ENCODE measurements around the gene LHFPL2.
"Not testable (repeated sequence)": the region's sequence is repeated elsewhere in the genome, so short reads cannot be mapped to it uniquely, and the experiment has no call there.

LHFPL2 gene

GRCh38 chr5:78640662-78641474, 7.7 kb downstream of the LHFPL2 start:
- DNase-seq (ENCODE audit: low spot score), result no peak

- no peak for DNase-seq (ENCODE audit: low spot score)
Measured at GRCh38 chr5:78639791-78640190, 8.8 kb downstream of the LHFPL2 start.

- no peak for DNase-seq (ENCODE audit: low spot score)
Measured at GRCh38 chr5:78638973-78639669, 9.5 kb downstream of the LHFPL2 start.

- DNase-seq (ENCODE audit: low spot score), result no peak
Measured at GRCh38 chr5:78638423-78638822, 10.1 kb downstream of the LHFPL2 start.

GRCh38 chr5:78637468-78637867, 11.1 kb downstream of the LHFPL2 start:
- no peak for DNase-seq (ENCODE audit: low spot score)

GRCh38 chr5:78636682-78637081, 11.9 kb downstream of the LHFPL2 start:
- no peak for DNase-seq (ENCODE audit: low spot score)

- no peak for DNase-seq (ENCODE audit: low spot score)
Measured at GRCh38 chr5:78634634-78635033, 13.9 kb downstream of the LHFPL2 start.

- DNase-seq (ENCODE audit: low spot score), result no peak
Measured at GRCh38 chr5:78634229-78634628, 14.3 kb downstream of the LHFPL2 start.

GRCh38 chr5:78633700-78634099, 14.9 kb downstream of the LHFPL2 start:
- DNase-seq (ENCODE audit: low spot score), result no peak

GRCh38 chr5:78632467-78632866, 16.1 kb downstream of the LHFPL2 start:
- DNase-seq (ENCODE audit: low spot score), result no peak

- DNase-seq (ENCODE audit: low spot score), result no peak
Measured at GRCh38 chr5:78631931-78632330, 16.6 kb downstream of the LHFPL2 start.

- DNase-seq (ENCODE audit: low spot score), result no peak
Measured at GRCh38 chr5:78630047-78630446, 18.5 kb downstream of the LHFPL2 start.

- DNase-seq (ENCODE audit: low spot score), result no peak
Measured at GRCh38 chr5:78629624-78630023, 18.9 kb downstream of the LHFPL2 start.

GRCh38 chr5:78628270-78628992, 20.1 kb downstream of the LHFPL2 start:
- no peak for DNase-seq (ENCODE audit: low spot score)

- no peak for DNase-seq (ENCODE audit: low spot score)
Measured at GRCh38 chr5:78627766-78628165, 20.8 kb downstream of the LHFPL2 start.

GRCh38 chr5:78627175-78627574, 21.4 kb downstream of the LHFPL2 start:
- DNase-seq (ENCODE audit: low spot score), result no peak

GRCh38 chr5:78626009-78626571, 22.5 kb downstream of the LHFPL2 start:
- DNase-seq (ENCODE audit: low spot score), result no peak

GRCh38 chr5:78624992-78625391, 23.6 kb downstream of the LHFPL2 start:
- no peak for DNase-seq (ENCODE audit: low spot score)

GRCh38 chr5:78624011-78624541, 24.5 kb downstream of the LHFPL2 start:
- DNase-seq (ENCODE audit: low spot score), result no peak

GRCh38 chr5:78622302-78622971, 26.1 kb downstream of the LHFPL2 start:
- DNase-seq (ENCODE audit: low spot score), result no peak

- DNase-seq (ENCODE audit: low spot score), result no peak
Measured at GRCh38 chr5:78621291-78621738, 27.3 kb downstream of the LHFPL2 start.

- DNase-seq (ENCODE audit: low spot score), result not testable (repeated sequence)
Measured at GRCh38 chr5:78620119-78620518, 28.5 kb downstream of the LHFPL2 start.

All from germinal center (tissue), 1 donor.